IPS-20b (cell line): ENCODE data around the gene UGP2.

Experiments
- H3K27ac ChIP-seq: one replicate; pipeline ENCODE4 v1.5.1; 2013; ENCODE audit warnings: low read length
- H3K27me3 ChIP-seq: 2 replicates; pipeline ENCODE4 v1.6.1; 2013; ENCODE audit warnings: mild to moderate bottlenecking, low read length, inconsistent platforms; ENCODE audit not compliant: insufficient read depth
- H3K36me3 ChIP-seq: 2 replicates; pipeline ENCODE4 v1.6.1; 2013; ENCODE audit warnings: low read depth, mild to moderate bottlenecking, inconsistent platforms, low read length, moderate library complexity; ENCODE audit not compliant: insufficient read depth
- H3K4me1 ChIP-seq: 2 replicates; pipeline ENCODE4 v1.6.1; 2013; ENCODE audit warnings: mild to moderate bottlenecking, control low read depth, inconsistent platforms, low read length, moderate library complexity; ENCODE audit not compliant: insufficient read depth
- H3K4me3 ChIP-seq: 2 replicates; pipeline ENCODE4 v1.5.1; 2013; ENCODE audit warnings: mild to moderate bottlenecking, low read length, inconsistent platforms
- H3K9ac ChIP-seq: 2 replicates; pipeline ENCODE4 v1.6.1; 2013; ENCODE audit warnings: low read depth, mild to moderate bottlenecking, inconsistent platforms, low read length, moderate library complexity
- H3K9me3 ChIP-seq: 2 replicates; pipeline ENCODE4 v1.6.1; 2013; ENCODE audit warnings: mild to moderate bottlenecking, low read depth, low read length, inconsistent platforms; ENCODE audit not compliant: insufficient read depth

The UGP2 gene

GRCh38 chr2:63871864-63872263, 30.2 kb downstream of the UGP2 start:
- Histone ChIP-seq H3K4me3 (no peak overlapping the region), H3K36me3 (peaks cover 96% of the 10 kb centered on the region), H3K27me3 (no peaks in the 10 kb centered on the region), H3K27ac (no peak overlapping the region), H3K9ac (no peak overlapping the region), H3K4me1 (peaks cover 12% of the 10 kb centered on the region), H3K9me3 (no peaks in the 10 kb centered on the region)

GRCh38 chr2:63872571-63873328, 31.1 kb downstream of the UGP2 start:
- H3K27ac ChIP-seq, result no peak overlapping the region
- peaks cover 94% of the 10 kb centered on the region for H3K36me3 ChIP-seq
- H3K4me3 ChIP-seq, result no peak overlapping the region
- no peaks in the 10 kb centered on the region for H3K9me3 ChIP-seq
- H3K27me3 ChIP-seq, result no peaks in the 10 kb centered on the region
- H3K4me1 ChIP-seq, result peaks cover 17% of the 10 kb centered on the region
- no peak overlapping the region for H3K9ac ChIP-seq

DNA sequence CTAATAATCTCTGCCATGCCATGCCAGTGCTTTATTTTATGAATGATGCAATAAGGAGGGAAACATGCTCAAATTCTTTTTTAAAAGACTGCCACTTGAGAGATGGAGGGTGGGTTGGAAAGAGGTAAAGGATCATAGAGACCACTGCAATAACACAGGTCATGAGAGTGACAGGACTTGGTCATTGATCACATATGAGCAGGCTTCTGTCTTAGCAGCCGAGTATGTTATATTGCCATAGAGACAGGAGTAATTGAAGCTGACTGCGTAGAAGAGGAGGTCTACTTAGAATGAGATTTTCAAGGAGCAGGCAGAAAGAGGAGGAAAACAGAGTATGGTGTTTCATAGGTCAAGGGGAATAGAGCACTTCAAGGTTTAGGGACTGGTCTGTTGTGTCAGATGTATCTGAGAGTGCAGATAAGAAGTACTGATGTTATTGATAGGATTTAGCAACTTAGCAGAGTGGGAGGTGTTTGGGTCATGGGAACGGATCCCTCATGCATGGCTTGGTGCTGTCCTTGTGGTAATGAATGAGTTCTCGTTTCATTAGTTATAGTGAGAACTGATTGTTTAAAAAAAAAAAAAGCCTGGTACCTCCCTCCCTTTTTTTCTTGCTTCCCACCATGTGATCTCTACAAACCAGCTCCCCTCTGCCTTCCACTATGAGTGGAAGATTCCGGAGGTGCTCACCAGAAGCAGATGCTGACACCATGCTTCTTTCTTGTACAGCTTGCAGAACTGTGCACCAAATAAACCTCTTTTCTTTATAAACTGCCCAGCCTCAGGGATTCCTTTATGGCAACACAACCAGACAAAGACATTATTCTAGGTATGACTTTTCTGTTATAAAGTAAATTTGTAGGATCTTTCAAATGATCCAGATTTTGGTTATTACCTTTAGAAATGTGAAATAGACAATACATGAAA, 32.8 kb downstream of the UGP2 start:
- Histone ChIP-seq H3K9me3 (no peaks in the 10 kb centered on the region), H3K27me3 (no peaks in the 10 kb centered on the region), H3K27ac (no peak overlapping the region), H3K4me3 (no peak overlapping the region), H3K9ac (no peak overlapping the region), H3K36me3 (peaks cover 89% of the 10 kb centered on the region), H3K4me1 (peaks cover 20% of the 10 kb centered on the region)

- H3K4me1 ChIP-seq, result peaks cover 24% of the 10 kb centered on the region
- H3K27ac ChIP-seq, result no peak overlapping the region
- H3K9me3 ChIP-seq, result no peaks in the 10 kb centered on the region
- H3K36me3 ChIP-seq, result peaks cover 86% of the 10 kb centered on the region
- H3K9ac ChIP-seq, result no peak overlapping the region
- H3K4me3 ChIP-seq, result no peak overlapping the region
- no peaks in the 10 kb centered on the region for H3K27me3 ChIP-seq
Observed at GRCh38 chr2:63875131-63875527, 33.4 kb downstream of the UGP2 start.

DNA sequence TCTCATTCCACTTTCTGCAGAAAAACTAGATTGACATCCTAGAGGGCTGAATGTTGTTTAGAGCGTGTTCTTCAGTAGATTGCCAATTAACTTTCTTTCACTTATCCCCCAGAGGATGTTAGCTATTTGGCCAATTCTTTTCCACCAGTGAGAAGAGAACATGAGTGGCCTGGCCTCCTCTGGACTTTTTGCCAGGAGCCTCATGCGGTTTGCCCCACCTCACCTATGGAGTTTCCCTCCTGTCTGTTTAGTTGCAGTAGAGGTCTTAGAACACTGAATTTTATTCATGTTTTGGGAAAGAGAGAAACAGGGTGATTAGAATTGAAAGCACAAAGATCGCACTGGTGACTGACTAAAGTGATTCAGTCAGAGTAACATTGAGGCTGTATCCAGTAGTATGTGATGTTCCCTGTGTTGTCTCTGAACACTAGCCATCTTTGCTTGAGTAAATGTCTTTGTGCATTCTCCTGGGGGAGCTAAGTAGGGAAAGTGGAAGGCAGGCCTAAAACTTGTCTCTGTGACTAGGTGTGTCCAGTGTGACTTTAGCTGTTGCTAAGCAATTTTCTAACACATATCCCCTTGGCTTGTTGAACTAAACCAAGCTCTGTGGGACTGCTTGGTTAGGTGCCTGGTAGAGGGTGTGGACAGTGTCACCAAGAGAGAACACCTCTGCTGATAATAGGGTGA, 34.0 kb downstream of the UGP2 start:
- peaks cover 86% of the 10 kb centered on the region for H3K36me3 ChIP-seq
- no peaks in the 10 kb centered on the region for H3K9me3 ChIP-seq
- no peak overlapping the region for H3K4me3 ChIP-seq
- H3K27me3 ChIP-seq, result no peaks in the 10 kb centered on the region
- H3K9ac ChIP-seq, result no peak overlapping the region
- H3K4me1 ChIP-seq, result peaks cover 25% of the 10 kb centered on the region
- H3K27ac ChIP-seq, result no peak overlapping the region

DNA sequence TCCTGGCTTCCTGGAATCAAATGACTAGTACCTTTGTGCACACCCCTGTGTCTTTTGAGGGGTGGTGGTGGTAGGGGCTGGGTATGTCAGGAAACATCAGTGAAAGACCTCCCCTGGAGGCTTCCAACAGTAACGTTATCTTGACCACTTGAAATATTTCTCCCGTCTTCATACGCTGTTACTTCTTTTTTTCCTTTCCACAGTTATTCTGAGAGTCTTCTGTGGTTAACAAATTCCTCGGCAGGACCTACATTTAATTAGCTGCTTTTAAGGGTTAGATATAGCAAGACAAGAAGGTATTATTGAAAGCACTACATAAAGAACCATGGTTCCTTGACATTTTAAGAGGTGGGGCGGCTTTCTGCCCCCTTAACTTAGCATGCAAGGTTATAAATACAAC, 34.6 kb downstream of the UGP2 start:
- H3K27ac ChIP-seq, result no peak overlapping the region

GRCh38 chr2:63878486-63878885, 36.8 kb downstream of the UGP2 start:
- peaks cover 25% of the 10 kb centered on the region; the same call in 1 of the 2 replicates for H3K4me1 ChIP-seq
- no peaks in the 10 kb centered on the region for H3K27me3 ChIP-seq
- H3K9ac ChIP-seq, result no peak overlapping the region
- H3K27ac ChIP-seq, result no peak overlapping the region
- H3K9me3 ChIP-seq, result no peaks in the 10 kb centered on the region
- no peak overlapping the region for H3K4me3 ChIP-seq
- peaks cover 87% of the 10 kb centered on the region for H3K36me3 ChIP-seq

More for the DNA sequence above, 34.6 kb downstream of the UGP2 start:
- H3K36me3 ChIP-seq, result peaks cover 87% of the 10 kb centered on the region
- H3K9me3 ChIP-seq, result no peaks in the 10 kb centered on the region
- H3K4me1 ChIP-seq, result peaks cover 25% of the 10 kb centered on the region; the same call in 1 of the 2 replicates
- no peak overlapping the region for H3K9ac ChIP-seq
- H3K4me3 ChIP-seq, result no peak overlapping the region
- no peaks in the 10 kb centered on the region for H3K27me3 ChIP-seq

DNA sequence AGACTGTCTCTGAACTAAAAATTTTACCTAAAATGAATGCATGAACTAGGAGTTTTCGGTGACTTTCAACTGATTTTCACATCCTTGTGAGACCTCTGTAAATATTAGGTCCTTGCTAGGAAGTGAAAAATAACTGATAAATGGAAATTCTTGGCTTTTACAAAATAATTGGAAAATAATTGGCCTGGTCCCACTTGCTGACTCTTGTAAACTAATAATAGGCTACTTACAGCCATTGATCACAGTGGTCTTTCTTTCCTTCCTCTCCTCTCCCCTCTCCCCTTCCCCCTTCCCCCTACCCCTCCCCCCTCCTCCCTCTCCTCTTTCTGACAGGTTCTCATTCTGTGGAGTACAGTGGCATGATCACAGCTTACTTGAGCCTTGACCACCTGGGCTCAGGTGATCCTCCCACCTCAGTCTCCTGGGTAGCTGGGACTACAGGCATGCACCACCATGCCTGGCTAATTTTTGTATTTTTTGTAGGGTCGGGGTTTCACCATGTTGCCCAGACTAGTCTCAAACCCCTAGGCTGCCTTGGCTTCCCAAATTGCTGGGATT, 38.3 kb downstream of the UGP2 start:
- Histone ChIP-seq H3K4me1 (peaks cover 25% of the 10 kb centered on the region; the same call in 1 of the 2 replicates), H3K4me3 (no peak overlapping the region), H3K36me3 (peaks cover 87% of the 10 kb centered on the region), H3K9ac (no peak overlapping the region), H3K27me3 (no peaks in the 10 kb centered on the region), H3K9me3 (no peaks in the 10 kb centered on the region), H3K27ac (no peak overlapping the region)

- Histone ChIP-seq H3K4me1 (peaks cover 22% of the 10 kb centered on the region; the same call in 1 of the 2 replicates), H3K36me3 (peaks cover 87% of the 10 kb centered on the region), H3K9ac (no peak overlapping the region), H3K27ac (no peak overlapping the region), H3K9me3 (no peaks in the 10 kb centered on the region), H3K4me3 (no peak overlapping the region), H3K27me3 (no peaks in the 10 kb centered on the region)
Observed at GRCh38 chr2:63880625-63881024, 38.9 kb downstream of the UGP2 start.

DNA sequence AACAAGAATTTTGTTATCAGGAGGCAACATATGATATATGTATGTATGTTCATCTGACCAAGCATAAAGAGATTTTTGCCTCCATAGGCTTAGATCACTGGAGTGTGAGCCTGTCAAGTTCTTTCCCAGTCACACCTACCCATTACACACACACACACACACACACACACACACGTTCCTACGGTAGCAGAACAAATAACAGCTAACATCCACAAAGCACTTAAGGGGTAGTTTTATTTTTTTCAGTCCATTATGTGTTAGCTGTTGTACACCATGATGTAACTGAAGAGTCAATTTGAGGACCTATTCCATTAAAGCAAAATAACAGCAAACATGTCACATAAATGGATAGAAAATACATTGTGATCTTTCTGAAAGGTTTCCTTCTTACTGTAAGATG, 39.5 kb downstream of the UGP2 start:
- Histone ChIP-seq H3K27ac (no peak overlapping the region), H3K36me3 (peaks cover 87% of the 10 kb centered on the region)

DNA sequence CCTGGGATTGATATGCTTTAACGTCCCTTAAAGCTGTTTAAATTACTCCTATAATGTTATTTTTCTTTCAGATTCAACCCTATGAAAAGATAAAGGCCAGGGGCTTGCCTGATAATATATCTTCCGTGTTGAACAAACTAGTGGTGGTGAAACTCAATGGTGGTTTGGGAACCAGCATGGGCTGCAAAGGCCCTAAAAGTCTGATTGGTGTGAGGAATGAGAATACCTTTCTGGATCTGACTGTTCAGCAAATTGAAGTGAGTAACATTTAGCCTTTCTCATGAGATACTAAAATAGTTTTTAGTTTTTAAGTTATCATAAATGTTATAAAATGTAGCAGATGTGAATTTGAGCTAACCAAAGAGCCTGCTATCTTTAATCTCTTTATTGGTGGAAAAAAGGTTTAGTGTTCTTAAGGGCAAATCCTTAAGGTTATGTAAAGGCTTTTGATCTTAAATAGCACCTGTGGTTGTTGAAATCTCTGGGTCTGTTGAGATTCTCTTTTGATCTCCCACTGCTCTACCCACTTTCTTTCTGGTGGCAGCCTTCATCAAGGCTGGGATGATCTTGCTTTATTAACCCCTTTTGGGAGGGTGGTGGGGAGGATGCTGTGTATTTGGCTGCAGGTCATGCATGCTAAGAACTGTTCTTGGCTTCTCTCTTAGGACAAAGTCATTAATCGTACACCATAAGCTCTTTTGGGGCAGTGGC, 40.9 kb downstream of the UGP2 start:
- Histone ChIP-seq H3K4me3 (no peak overlapping the region), H3K9ac (no peak overlapping the region), H3K9me3 (no peaks in the 10 kb centered on the region), H3K36me3 (peaks cover 87% of the 10 kb centered on the region), H3K4me1 (peaks cover 10% of the 10 kb centered on the region; the same call in 1 of the 2 replicates), H3K27ac (no peak overlapping the region), H3K27me3 (no peaks in the 10 kb centered on the region)

More for the DNA sequence above, 39.5 kb downstream of the UGP2 start:
- Histone ChIP-seq H3K4me3 (no peak overlapping the region), H3K9me3 (no peaks in the 10 kb centered on the region), H3K27me3 (no peaks in the 10 kb centered on the region), H3K9ac (no peak overlapping the region), H3K4me1 (peaks cover 17% of the 10 kb centered on the region; the same call in 1 of the 2 replicates)
